ENCODE results near the gene IFITM10. TPM values are rescaled to one million over a fixed set of nuclear protein-coding genes. Genes with fewer than 3 reads are reported as not detected.

The IFITM10 gene
- 0.29 and 1.3 TPM in 2 replicates for total RNA-seq

GRCh38 chr11:1750481-1750839 lies at the start of gene IFITM10:
Gene IFITM10 (minus strand): TSS chr11:1750595. CDS start chr11:1750442, 153 bp downstream.

DNA sequence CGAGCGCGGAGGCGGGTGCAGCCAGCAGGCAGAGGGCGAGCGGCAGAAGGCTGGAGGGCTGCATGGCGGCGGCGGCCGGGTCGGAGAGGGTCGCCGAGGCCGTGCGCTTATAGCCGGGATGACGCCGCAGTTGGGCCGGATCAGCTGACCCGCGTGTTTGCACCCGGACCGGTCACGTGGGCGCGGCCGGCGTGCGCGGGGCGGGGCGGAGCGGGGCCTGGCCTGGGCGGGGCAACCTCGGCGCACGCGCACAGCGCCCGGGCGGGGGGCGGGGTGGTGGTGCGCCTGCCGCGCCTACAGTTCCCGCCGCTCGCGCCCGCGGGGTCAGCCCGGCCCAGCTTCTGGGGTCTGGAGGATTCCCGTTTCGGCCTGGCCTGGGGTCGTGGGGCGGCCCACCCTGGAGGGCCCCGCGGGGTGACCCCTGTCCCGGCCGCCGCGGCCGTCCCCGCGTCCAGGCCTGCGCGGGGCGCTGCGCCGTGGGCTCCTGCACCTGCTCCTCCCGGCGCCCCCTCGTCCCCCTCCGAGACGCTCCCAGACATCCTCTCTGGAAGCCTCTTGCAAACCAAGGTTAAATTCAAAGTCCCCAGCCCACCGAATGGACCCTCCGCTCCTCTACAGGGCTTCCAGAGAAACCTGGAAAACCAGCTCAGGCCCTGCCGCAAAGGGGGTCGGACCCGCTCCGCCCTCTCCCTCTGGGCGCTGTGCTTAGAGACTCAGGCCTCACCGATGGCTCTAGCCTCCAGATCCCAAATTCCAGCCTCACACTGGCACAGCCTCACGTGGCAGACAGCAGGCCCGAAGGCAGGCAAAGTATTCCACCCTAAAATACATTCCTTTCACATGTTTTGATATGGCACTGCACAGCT lies 13.6 kb upstream of the IFITM10 start, which contains the start of gene CTSD:
TSS of gene CTSD (minus strand) at position 132 of the 866 bp plus-strand sequence. CDS start at position 64, 68 bp downstream.

DNA sequence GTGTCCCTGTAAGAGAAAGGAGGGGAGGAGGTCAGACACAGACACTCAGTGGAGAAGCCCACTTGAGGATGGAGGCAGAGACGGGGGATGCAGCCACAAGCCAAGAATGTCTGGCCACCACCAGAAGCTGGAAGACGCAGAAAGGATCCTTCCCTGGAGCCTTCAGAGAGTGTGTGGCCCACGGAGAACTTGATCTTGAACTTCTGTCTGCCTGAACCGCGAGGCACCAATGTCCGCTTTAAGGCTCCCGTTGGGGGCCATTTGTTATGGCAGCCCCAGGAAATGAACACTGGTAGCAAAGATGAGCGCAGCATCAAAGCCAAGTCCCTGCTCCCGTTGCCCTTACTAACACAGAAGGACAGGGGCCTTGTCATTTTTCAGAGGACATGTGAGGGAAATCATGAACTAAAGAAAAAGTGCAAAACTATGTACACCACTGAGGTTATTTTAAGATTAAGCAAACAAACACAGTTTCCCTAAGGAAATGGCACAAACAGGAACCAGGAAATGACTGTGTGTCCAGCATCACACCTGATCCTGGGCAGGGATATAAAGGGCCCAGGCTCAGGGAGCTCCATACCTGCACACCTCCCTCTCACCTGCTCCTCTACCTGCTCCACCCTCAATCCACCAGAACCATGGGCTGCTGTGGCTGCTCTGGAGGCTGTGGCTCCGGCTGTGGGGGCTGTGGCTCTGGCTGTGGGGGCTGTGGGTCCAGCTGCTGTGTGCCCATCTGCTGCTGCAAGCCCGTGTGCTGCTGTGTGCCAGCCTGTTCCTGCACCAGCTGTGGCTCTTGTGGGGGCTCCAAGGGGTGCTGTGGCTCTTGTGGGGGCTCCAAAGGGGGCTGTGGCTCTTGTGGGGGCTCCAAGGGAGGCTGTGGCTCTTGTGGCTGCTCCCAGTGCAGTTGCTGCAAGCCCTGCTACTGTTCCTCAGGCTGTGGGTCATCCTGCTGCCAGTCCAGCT lies 53.5 kb downstream of the IFITM10 start, which contains the start of gene KRTAP5-6:
TSS of gene KRTAP5-6 (plus strand) at position 588 of the 963 bp plus-strand sequence. CDS start at position 639, 51 bp downstream.

Other genes starting within 250 kb of the IFITM10 start
- 0.57 and 1.3 TPM in 2 replicates for gene DUSP8, start 178.3 kb downstream of the IFITM10 start, total RNA-seq
- not detected in 2 replicates for gene KRTAP5-1, start 165.3 kb downstream of the IFITM10 start, total RNA-seq
- gene KRTAP5-2, start 152.3 kb downstream of the IFITM10 start, total RNA-seq = not detected in 2 replicates
- gene KRTAP5-3, start 142.1 kb downstream of the IFITM10 start, total RNA-seq = not detected in 2 replicates
- gene KRTAP5-4, start 128.5 kb downstream of the IFITM10 start, total RNA-seq = not detected in 2 replicates
- not detected in 2 replicates for gene KRTAP5-5, start 120.8 kb downstream of the IFITM10 start, total RNA-seq
- gene KRTAP5-6, start 53.4 kb downstream of the IFITM10 start, total RNA-seq = not detected in 2 replicates
- gene CTSD, start 13.3 kb upstream of the IFITM10 start, total RNA-seq = 81.1 and 136 TPM in 2 replicates
- gene SYT8, start 84.4 kb upstream of the IFITM10 start, total RNA-seq = not detected in 2 replicates
- not detected in 2 replicates for gene TNNI2, start 88.4 kb upstream of the IFITM10 start, total RNA-seq
- gene LSP1, start 102.5 kb upstream of the IFITM10 start, total RNA-seq = 0.29 and 1.3 TPM in 2 replicates
- not detected in 2 replicates for gene PRR33, start 141.3 kb upstream of the IFITM10 start, total RNA-seq
- not detected in 2 replicates for gene TNNT3, start 169.1 kb upstream of the IFITM10 start, total RNA-seq
- gene MRPL23, start 196.7 kb upstream of the IFITM10 start, total RNA-seq = 88.7 and 133 TPM in 2 replicates
- gene H19, start 247.2 kb upstream of the IFITM10 start, total RNA-seq = 4.7 and 28.1 TPM in 2 replicates

Data from vein endothelial cell (primary cell).